HEK293 (cell line): ENCODE results near the gene KIAA1958.

Experiments
- BCL11B ChIP-seq: fragments of 450-650 bp; formaldehyde crosslinking; IDR thresholded peaks from 2 replicates; pipeline ENCODE4 v1.5.1; 2016; ENCODE audit warnings: low read depth, missing biosample characterization, missing genetic modification characterization
- REST ChIP-seq: fragments of 450-650 bp; formaldehyde crosslinking; IDR thresholded peaks from 2 replicates; pipeline ENCODE4 v1.5.1; 2016; ENCODE audit warnings: missing biosample characterization, missing genetic modification characterization
- SALL2 ChIP-seq: fragments of 450-650 bp; formaldehyde crosslinking; IDR thresholded peaks from 2 replicates; pipeline ENCODE4 v1.5.0; 2017; ENCODE audit warnings: missing biosample characterization, mild to moderate bottlenecking, missing genetic modification characterization, borderline replicate concordance
- SP2 ChIP-seq: fragments of 450-650 bp; formaldehyde crosslinking; IDR thresholded peaks from 2 replicates; pipeline ENCODE4 v1.5.1; 2016; ENCODE audit warnings: missing biosample characterization, missing genetic modification characterization
- SP7 ChIP-seq: fragments of 450-650 bp; formaldehyde crosslinking; IDR thresholded peaks from 2 replicates; pipeline ENCODE4 v1.5.1; 2016; ENCODE audit warnings: missing biosample characterization, missing genetic modification characterization
- ZNF23 ChIP-seq: fragments of 450-650 bp; formaldehyde crosslinking; IDR thresholded peaks from 2 replicates; pipeline ENCODE4 v1.5.1; 2016; ENCODE audit warnings: missing biosample characterization, missing genetic modification characterization, borderline replicate concordance
- ZNF26 ChIP-seq: fragments of 450-650 bp; formaldehyde crosslinking; IDR thresholded peaks from 2 replicates; pipeline ENCODE4 v1.5.1; 2016; ENCODE audit warnings: missing biosample characterization, missing genetic modification characterization
- ZNF266 ChIP-seq: fragments of 450-650 bp; formaldehyde crosslinking; IDR thresholded peaks from 2 replicates; pipeline ENCODE4 v1.5.1; 2016; ENCODE audit warnings: missing biosample characterization, missing genetic modification characterization, low read depth
- ZNF280D ChIP-seq: fragments of 450-650 bp; formaldehyde crosslinking; IDR thresholded peaks from 2 replicates; pipeline ENCODE4 v1.5.1; 2016; ENCODE audit warnings: missing biosample characterization, missing genetic modification characterization
- ZNF350 ChIP-seq: fragments of 450-650 bp; formaldehyde crosslinking; IDR thresholded peaks from 2 replicates; pipeline ENCODE4 v1.5.0; 2017; ENCODE audit warnings: missing biosample characterization, mild to moderate bottlenecking, missing genetic modification characterization
- ZNF777 ChIP-seq: fragments of 450-650 bp; formaldehyde crosslinking; IDR thresholded peaks from 2 replicates; pipeline ENCODE4 v1.5.1; 2017; ENCODE audit warnings: missing biosample characterization, missing genetic modification characterization, borderline replicate concordance
- TF ChIP-seq, protein P1 (sequence below): fragments of 450-650 bp; formaldehyde crosslinking; IDR thresholded peaks from 2 replicates; pipeline ENCODE4 v1.5.1; 2016; ENCODE audit warnings: missing biosample characterization, missing genetic modification characterization

- TF ChIP-seq ZNF266 (tag by site-specific recombination) (no peak), BCL11B (tag by site-specific recombination) (no peak), SALL2 (tag by site-specific recombination) (no peak), ZNF280D (no peak), ZNF350 (no peak), SP7 (tag by site-specific recombination) (no peak), SP2 (no peak), ZNF26 (tag by site-specific recombination) (no peak), ZNF777 (no peak), ZNF23 (tag by site-specific recombination) (no peak), REST (no peak)
- TF ChIP-seq, protein P1, sequence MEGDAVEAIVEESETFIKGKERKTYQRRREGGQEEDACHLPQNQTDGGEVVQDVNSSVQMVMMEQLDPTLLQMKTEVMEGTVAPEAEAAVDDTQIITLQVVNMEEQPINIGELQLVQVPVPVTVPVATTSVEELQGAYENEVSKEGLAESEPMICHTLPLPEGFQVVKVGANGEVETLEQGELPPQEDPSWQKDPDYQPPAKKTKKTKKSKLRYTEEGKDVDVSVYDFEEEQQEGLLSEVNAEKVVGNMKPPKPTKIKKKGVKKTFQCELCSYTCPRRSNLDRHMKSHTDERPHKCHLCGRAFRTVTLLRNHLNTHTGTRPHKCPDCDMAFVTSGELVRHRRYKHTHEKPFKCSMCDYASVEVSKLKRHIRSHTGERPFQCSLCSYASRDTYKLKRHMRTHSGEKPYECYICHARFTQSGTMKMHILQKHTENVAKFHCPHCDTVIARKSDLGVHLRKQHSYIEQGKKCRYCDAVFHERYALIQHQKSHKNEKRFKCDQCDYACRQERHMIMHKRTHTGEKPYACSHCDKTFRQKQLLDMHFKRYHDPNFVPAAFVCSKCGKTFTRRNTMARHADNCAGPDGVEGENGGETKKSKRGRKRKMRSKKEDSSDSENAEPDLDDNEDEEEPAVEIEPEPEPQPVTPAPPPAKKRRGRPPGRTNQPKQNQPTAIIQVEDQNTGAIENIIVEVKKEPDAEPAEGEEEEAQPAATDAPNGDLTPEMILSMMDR, result no peak
These were observed 69.3 kb downstream of the KIAA1958 start for GRCh38 chr9:112555844-112556482.
